ENCODE data around the gene HAUS6.
"Not testable (repeated sequence)": the region's sequence is repeated elsewhere in the genome, so short reads cannot be mapped to it uniquely, and the experiment has no call there.

Gene HAUS6

DNA sequence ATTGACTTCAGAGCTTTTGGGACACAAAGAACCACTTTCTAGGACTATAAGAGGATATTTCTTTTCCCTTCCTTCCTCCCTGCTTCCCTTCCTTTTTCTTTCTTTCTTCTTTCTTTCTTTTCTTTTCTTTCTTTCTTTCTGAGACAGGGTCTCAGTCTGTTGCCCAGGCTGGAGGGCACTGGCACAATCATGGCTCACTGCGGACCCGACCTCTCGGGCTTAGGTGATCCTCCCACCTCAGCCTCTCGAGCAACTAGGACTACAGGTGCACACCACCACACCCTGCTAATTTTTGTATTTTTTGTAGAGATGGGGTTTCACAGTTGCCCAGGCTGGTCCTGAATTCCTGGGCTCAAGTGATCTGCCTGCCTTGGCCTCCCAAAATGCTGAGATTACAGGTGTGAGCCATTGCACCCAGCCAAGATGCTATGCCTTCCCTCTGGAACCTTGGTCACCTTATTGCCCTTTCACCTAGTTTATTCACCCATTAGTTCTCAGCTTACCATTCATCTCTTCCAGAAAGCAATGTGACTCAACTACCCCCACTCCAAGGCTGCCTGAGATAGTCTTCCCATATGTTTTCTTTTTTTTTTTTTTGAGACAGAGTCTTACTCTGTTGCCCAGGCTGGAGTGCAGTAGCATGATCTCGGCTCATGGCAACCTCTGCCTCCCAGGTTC, 14.5 kb upstream of the HAUS6 start:
- DNase-seq (ENCODE audit: low read depth) = no peak

DNA sequence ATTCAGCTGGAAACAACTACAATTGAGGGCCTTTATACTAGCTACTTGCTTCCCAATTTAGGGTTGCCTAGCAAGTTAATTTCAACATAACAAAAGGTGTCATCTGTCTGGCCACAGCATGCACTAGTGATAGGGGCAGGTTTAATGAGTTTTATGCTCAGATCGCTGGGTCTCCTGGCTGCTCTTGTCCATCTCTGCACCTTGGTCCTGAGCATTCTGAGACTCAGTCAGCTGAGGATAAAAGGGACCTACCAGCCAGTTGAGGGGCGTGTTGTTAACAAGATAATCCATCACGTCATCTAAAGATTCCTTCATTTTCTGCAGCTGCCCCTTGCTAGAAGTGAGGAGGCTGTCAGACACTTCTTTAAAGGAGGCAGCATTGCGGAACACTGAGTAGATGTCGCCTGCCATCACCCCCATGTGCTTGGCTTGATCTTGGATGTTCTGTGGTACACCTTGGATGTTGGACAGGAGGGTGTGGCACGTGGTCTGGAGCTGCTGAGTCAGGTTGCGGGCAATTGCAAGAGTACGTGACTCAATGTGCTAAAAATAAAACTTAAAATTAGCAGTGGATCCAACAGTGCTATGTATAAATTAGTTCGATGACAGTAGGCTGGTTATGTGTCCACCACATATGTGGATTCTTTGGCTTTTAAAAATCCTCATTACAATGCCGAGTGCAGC, 13.5 kb upstream of the HAUS6 start:
- no peak for DNase-seq (ENCODE audit: low read depth)

DNA sequence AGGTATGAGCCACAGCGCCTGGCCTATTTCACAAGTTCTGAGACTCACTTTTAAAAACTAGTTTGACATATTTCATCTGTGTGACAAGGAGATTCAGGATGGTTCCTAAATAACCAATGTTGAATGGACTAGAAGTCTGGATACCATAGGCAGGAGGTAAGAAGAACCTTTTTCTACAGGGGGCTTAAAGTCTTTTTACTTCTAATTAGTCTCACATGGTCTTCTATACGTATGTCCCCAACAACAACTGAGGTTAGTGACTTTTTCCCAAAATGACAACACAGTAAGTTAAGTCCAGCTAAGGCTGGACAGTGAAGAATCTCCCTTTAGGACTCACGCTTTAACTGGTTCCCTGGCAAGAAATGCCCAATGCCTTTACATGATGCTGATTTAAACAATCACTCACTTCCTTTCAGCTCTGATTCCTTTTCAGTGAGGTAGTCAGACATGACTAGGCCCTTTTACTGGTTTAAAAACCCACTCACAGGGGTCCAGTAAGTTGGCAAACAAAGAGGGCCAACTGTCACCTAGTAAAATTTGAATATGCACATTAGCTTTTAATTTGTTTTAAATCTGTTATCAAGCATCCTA, 12.1 kb upstream of the HAUS6 start:
- DNase-seq (ENCODE audit: low read depth) = no peak

DNA sequence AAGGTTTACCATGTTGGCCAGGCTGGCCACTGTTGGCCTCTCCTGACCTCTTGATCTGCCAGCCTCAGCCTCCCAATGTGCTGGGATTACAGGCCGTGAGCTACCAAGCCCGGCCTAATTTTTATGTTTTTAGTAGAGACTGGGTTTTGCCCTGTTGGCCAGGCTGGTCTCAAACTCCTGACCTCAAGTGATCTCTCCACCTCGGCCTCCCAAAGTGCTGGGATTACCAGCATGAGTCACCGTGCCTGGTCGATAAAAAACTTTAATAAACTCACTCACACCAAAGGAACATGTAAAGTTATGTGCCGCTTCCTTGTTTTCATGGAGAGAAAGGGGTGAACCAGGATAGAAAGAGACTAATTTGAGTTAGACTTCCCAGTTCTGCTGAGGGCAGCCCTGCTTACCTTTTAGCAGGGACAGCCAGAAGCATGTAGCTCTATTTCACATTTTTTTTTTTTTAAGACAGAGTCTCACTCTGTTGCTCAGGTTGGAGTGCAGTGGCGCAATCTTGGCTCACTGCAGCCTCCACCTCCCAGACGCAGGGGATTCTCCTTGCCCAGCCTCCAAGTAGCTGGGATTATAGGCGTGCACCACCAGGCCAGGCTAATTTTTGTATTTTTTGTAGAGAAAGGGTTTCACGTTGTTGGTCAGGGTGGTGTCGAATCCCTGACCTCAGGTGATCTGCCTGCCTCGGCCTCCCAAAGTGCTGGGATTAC, 11.4 kb upstream of the HAUS6 start:
- DNase-seq (ENCODE audit: low read depth) = no peak

- not testable (repeated sequence) for DNase-seq (ENCODE audit: low read depth)
These were observed 10.4 kb upstream of the HAUS6 start for GRCh38 chr9:19113064-19113611.

DNA sequence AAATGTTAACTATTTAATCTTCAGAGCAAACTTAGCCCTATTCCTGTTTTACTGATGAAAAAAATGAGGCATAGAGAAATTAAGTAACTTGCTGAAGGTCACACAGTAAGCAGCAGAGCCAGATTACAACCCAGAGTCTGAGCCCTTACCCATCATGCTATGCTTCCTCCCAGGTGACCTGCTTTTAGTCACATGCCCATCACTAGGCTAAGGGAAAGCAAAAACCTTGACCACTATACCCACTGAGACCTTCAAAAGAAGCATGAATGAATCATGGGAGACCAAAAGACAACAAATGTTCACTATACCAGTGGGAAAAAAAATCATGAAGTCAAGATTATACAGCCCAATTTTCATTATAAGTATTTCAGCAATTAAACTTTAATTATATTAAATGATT, 5.3 kb upstream of the HAUS6 start:
- DNase-seq (ENCODE audit: low read depth) = no peak

- DNase-seq (ENCODE audit: low read depth) = no peak
These were observed 2.0 kb upstream of the HAUS6 start for GRCh38 chr9:19104515-19105282.

GRCh38 chr9:19102181-19102630, 498 bp downstream of the HAUS6 start:
- no peak for DNase-seq (ENCODE audit: low read depth)

DNA sequence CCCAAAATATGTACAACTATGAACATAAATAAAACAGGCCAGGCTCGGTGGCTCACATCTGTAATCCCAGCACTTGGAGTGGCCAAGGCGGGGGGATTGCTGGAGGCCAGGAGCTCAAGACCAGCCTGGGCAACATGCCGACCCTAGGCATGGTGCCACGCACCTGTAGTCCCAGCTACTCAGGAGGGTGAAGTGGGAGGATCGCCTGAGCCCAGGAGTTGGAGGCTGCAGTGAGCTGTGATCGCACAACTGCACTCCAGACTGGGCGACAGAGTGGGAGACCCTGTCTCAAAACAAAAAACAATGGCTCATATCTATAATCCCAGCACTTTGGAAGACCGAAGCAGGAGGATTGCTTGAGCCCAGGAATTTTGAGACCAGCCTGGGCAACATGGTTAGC, 1.5 kb downstream of the HAUS6 start:
- no peak for DNase-seq (ENCODE audit: low read depth)

DNA sequence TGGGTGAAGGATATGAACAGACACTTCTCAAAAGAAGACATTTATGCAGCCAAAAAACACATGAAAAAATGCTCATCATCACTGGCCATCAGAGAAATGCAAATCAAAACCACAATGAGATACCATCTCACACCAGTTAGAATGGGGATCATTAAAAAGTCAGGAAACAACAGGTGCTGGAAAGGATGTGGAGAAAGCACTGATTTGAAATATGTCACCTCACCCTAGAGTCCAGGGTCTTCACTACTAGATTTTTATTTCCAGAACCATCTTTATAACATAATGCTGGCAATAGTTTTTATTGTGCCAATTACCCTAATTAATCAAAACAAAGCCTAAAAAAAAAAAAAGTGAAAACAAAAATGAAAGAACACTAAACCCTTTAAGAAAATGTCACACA, 5.3 kb downstream of the HAUS6 start:
- DNase-seq (ENCODE audit: low read depth) = not testable (repeated sequence)

GRCh38 chr9:19087106-19088000, 15.4 kb downstream of the HAUS6 start:
- DNase-seq (ENCODE audit: low read depth) = no peak

DNA sequence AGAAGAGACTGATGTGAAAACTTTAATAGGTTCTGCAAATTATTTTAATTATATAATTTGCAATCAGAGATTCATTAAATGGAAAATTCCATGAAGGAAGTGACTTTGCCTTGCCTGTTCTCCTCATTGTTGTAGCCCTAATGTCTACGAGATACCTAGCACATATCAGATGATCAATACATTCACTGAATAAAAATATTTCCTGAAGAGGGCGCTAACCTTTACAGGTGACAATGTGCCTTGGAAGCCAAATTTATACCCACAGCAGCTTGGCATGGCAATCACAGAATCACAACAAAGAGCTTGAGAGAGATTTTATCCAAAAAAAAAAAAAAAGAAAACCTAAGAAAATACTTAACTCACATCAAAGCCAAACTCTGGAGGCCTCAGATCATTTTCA, 17.4 kb downstream of the HAUS6 start:
- DNase-seq (ENCODE audit: low read depth) = no peak

DNA sequence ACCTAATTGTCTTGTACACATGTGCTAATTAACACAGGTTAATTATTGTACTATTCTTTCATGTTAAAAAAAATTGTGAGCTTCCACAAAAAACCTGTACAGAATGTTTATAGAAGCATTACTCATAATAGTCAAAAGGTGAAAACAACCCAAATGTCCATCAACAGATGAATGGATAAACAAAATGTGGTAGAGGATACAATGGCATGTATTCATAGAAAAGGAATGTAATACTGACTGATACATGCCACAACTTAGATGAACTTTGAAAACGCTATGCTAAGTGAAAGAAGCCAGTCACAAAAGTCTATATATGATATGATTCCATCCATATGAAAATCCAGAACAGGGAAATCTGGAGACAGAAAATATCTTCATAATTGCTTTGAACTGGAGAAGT, 27.9 kb downstream of the HAUS6 start:
- no peak for DNase-seq (ENCODE audit: low read depth)

DNA sequence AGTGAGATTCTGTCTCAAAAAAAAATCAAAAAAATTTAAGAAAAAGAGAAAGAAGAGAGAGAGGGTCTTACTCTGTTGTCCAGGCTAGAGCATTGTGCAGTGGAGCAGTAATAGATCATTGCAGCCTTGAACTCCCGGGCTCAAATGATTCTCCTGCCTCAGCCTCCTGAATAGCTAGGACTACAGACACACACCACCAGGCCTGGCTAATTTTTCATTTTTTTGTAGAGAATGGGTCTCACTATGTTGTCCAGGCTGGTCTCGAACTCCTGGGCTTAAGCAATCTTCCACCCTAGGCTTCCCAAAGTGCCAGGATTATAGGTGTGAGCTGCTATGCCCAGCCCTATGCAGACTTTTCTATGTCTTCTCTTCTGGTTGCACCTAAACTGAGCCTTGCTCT, 28.5 kb downstream of the HAUS6 start:
- DNase-seq (ENCODE audit: low read depth) = no peak

GRCh38 chr9:19057033-19057432, 45.7 kb downstream of the HAUS6 start:
- no peak for DNase-seq (ENCODE audit: low read depth)

- DNase-seq (ENCODE audit: low read depth) = no peak
These were observed 51.8 kb downstream of the HAUS6 start for GRCh38 chr9:19050637-19051591.

- DNase-seq (ENCODE audit: low read depth) = no peak
These were observed 52.6 kb downstream of the HAUS6 start for GRCh38 chr9:19049917-19050636.

- DNase-seq (ENCODE audit: low read depth) = peak; percentile 85
These were observed 53.5 kb downstream of the HAUS6 start, which contains the start of gene RRAGA for GRCh38 chr9:19048966-19049916. TSS of gene RRAGA (plus strand) at chr9:19049427. CDS start at chr9:19049660, 233 bp downstream.

All from stimulated activated CD8-positive, alpha-beta memory T cell treated with anti-CD3 and anti-CD28 coated beads, Interleukin-7, amount 100 ng/mL, for 24 hours (primary cell).